HepG2 (cell line): ENCODE results near the gene NCOA7. TPM values are rescaled to one million over a fixed set of nuclear protein-coding genes. Genes with fewer than 3 reads are reported as not detected.

Experiments used
- ARID3A ChIP-seq: IDR thresholded peaks from 2 replicates; pipeline ENCODE4 v1.6.1; 2012; ENCODE audit warnings: low read depth, low read length, improper control_type of control experiment
- BRCA1 ChIP-seq: sonication (generic); formaldehyde crosslinking; IDR thresholded peaks from 2 replicates; pipeline ENCODE4 v1.4.0; 2020; ENCODE audit warnings: missing genetic modification reagents
- CENPT ChIP-seq: sonication (generic); formaldehyde crosslinking; IDR thresholded peaks from 2 replicates; pipeline ENCODE4 v1.8.0; 2022; ENCODE audit warnings: low read depth, mild to moderate bottlenecking, moderate library complexity, missing genetic modification reagents
- CREM ChIP-seq, 2 experiments: sonication (generic) in 1 of 2; formaldehyde crosslinking in 1 of 2; IDR thresholded peaks; 2 replicates each; pipeline versions ENCODE4 v1.4.0 to v1.6.1; 2016 to 2020; ENCODE audit warnings: antibody characterized with exemption in 1 of 2, mild to moderate bottlenecking in 1 of 2, missing genetic modification reagents in 1 of 2
- HMG20A ChIP-seq: IDR thresholded peaks from 2 replicates; pipeline ENCODE4 v1.6.1; 2016; ENCODE audit warnings: borderline replicate concordance
- PRDM15 ChIP-seq: sonication (generic); formaldehyde crosslinking; IDR thresholded peaks from 2 replicates; pipeline ENCODE4 v1.4.0; 2020; ENCODE audit warnings: missing genetic modification reagents
- RFX1 ChIP-seq: fragments of 450-650 bp; IDR thresholded peaks from 2 replicates; pipeline ENCODE4 v1.6.1; 2017
- RXRB ChIP-seq: IDR thresholded peaks from 2 replicates; pipeline ENCODE4 v1.6.1; 2016; ENCODE audit warnings: borderline replicate concordance, missing genetic modification reagents, missing compliant biosample characterization
- SATB2 ChIP-seq: sonication (generic); formaldehyde crosslinking; IDR thresholded peaks from 2 replicates; pipeline ENCODE4 v1.5.0; 2020; ENCODE audit warnings: missing genetic modification reagents
- SKI ChIP-seq: fragments of 450-650 bp; IDR thresholded peaks from one replicate; pipeline ENCODE4 v1.6.1; 2018; ENCODE audit warnings: mild to moderate bottlenecking; ENCODE audit not compliant: partially characterized antibody
- SNAPC2 ChIP-seq: sonication (generic); formaldehyde crosslinking; IDR thresholded peaks from 2 replicates; pipeline ENCODE4 v1.8.1; 2022; ENCODE audit warnings: mild to moderate bottlenecking, missing genetic modification reagents
- TCF12 ChIP-seq, 2 experiments: fragments of 450-650 bp in 1 of 2; sonication (generic) in 1 of 2; formaldehyde crosslinking in 1 of 2; IDR thresholded peaks; 2 replicates each; pipeline versions ENCODE4 v1.6.1 to v1.8.0; 2017 to 2022; ENCODE audit warnings: antibody characterized with exemption in 1 of 2, mild to moderate bottlenecking in 1 of 2, missing genetic modification reagents in 1 of 2, moderate library complexity in 1 of 2
- TEAD3 ChIP-seq: optimal IDR thresholded peaks from 2 replicates; pipeline ENCODE3; 2016; ENCODE audit warnings: borderline replicate concordance
- TFDP2 ChIP-seq: sonication (generic); formaldehyde crosslinking; IDR thresholded peaks from 2 replicates; pipeline ENCODE4 v1.4.0; 2020; ENCODE audit warnings: missing genetic modification reagents
- ZGPAT ChIP-seq: IDR thresholded peaks from 2 replicates; pipeline ENCODE4 v1.6.1; 2016; ENCODE audit warnings: mild to moderate bottlenecking
- ZIK1 ChIP-seq: sonication (generic); formaldehyde crosslinking; IDR thresholded peaks from 2 replicates; pipeline ENCODE4 v1.5.0; 2020; ENCODE audit warnings: mild to moderate bottlenecking, low read depth, missing genetic modification reagents, borderline replicate concordance
- ZNF264 ChIP-seq: sonication (generic); formaldehyde crosslinking; IDR thresholded peaks from 2 replicates; pipeline ENCODE4 v1.4.0; 2020; ENCODE audit warnings: missing genetic modification reagents
- ZNF549 ChIP-seq: sonication (generic); formaldehyde crosslinking; IDR thresholded peaks from 2 replicates; pipeline ENCODE4 v1.5.0; 2020; ENCODE audit warnings: missing genetic modification reagents
- ZNF556 ChIP-seq: sonication (generic); formaldehyde crosslinking; IDR thresholded peaks from 2 replicates; pipeline ENCODE4 v1.4.0; 2020; ENCODE audit warnings: mild to moderate bottlenecking, missing genetic modification reagents, borderline replicate concordance
- ZNF652 ChIP-seq: IDR thresholded peaks from 2 replicates; pipeline ENCODE4 v1.6.1; 2016; ENCODE audit warnings: low read depth, borderline replicate concordance
- ZNF713 ChIP-seq: sonication (generic); formaldehyde crosslinking; IDR thresholded peaks from 2 replicates; pipeline ENCODE4 v1.4.0; 2020; ENCODE audit warnings: mild to moderate bottlenecking, missing genetic modification reagents
- polyA plus RNA-seq, 8 experiments: library from polyadenylated mRNA; depleted of rRNA in 3 of 8; stranded (reverse) in 7 of 8; unstranded in 1 of 8; fragments of >200 nt; fragmentation: Illumina TruSeq in 4 of 8; extraction: Trizol in 4 of 8; gene quantifications; 2 replicates each; pipeline versions ENCODE4 v1.2.1 to v1.2.3, GENCODE V29; 2011 to 2016; ENCODE audit warnings: low read depth in 4 of 8, missing spikeins in 1 of 8, mixed read lengths in 1 of 8; ENCODE audit not compliant: insufficient read depth in 1 of 8
- total RNA-seq, 5 experiments: library from RNA; depleted of rRNA; stranded (reverse); fragments of >200 nt; fragmentation: Illumina TruSeq; extraction: Trizol; gene quantifications; 2 replicates each; pipeline ENCODE4 v1.2.3, GENCODE V29; 2016; ENCODE audit warnings: low read depth in 1 of 5

Gene NCOA7
- total and polyA plus RNA-seq, 2 of the 13 experiments (the other 11 are each of a cell fraction or from before 2014, with no cell fraction given): 13.6 to 20.8 TPM

- TF ChIP-seq ZNF556: peak; percentile 66; the same call in 1 of the 2 replicates
- peak; percentile 58 for TF ChIP-seq SKI
- TF ChIP-seq CENPT (CRISPR knock-in tag): no peak
- no peak for TF ChIP-seq RFX1
- no peak; the same call in 1 of the 2 replicates for TF ChIP-seq TFDP2 (CRISPR knock-in tag)
- TF ChIP-seq ZNF713 (CRISPR knock-in tag): no peak
- TF ChIP-seq SNAPC2 (CRISPR knock-in tag): no peak
- peak; percentile 58 for TF ChIP-seq CREM (IDR thresholded peaks at IDR 0.05)
- TF ChIP-seq CREM (CRISPR knock-in tag; IDR thresholded peaks at IDR 0.05): no peak
- TF ChIP-seq BRCA1: 0 out of 2 replicates have a peak, but pooled peaks have one; percentile 58
- peak; percentile 38; the same call in 1 of the 2 replicates for TF ChIP-seq ZNF652
- peak; percentile 69 for TF ChIP-seq RXRB (CRISPR knock-in tag)
- TF ChIP-seq ZGPAT: peak; percentile 75; the same call in 1 of the 2 replicates
- peak; percentile 47; the same call in 1 of the 2 replicates for TF ChIP-seq HMG20A (CRISPR knock-in tag)
- TF ChIP-seq SATB2 (CRISPR knock-in tag): peak; percentile 14; the same call in 1 of the 2 replicates
- TF ChIP-seq TCF12 (IDR thresholded peaks at IDR 0.05): no peak
- 0 out of 2 replicates have a peak, but pooled peaks have one; percentile 7 for TF ChIP-seq TCF12 (CRISPR knock-in tag; IDR thresholded peaks at IDR 0.05)
- 0 out of 2 replicates have a peak, but pooled peaks have one; percentile 0 for TF ChIP-seq ZIK1 (CRISPR knock-in tag)
- TF ChIP-seq ARID3A: peak; percentile 65
- peak; percentile 70 for TF ChIP-seq TEAD3 (CRISPR knock-in tag)
- TF ChIP-seq ZNF264 (CRISPR knock-in tag): peak; percentile 78
- no peak for TF ChIP-seq ZNF549 (CRISPR knock-in tag)
- 0 out of 2 replicates have a peak, but pooled peaks have one; percentile 6 for TF ChIP-seq PRDM15 (CRISPR knock-in tag)
Observed at GRCh38 chr6:125779924-125780539, 10.7 kb upstream of the NCOA7 start (continued).
